Measurements from ENCODE around the gene CCL23.

Gene CCL23

DNA sequence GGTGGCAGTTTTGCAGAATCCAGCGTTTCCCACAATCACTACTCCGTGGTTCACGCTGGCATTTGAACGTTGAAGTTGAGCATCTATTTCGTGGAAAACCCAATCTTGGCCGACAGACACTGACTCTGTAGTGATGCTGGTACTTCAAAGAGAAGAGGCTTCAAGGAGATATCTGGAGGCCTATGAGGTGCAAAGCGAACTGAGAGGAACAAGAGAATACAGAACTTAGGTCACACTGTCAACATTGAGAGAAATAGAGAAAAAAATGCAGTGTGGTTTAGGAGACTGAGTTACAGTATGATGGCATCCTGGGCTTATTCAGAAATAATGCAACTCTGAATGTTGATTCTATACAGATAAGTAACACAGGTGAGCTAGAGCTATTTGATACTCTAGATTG lies 52.5 kb downstream of the CCL23 start:
- no peak for DNase-seq

DNA sequence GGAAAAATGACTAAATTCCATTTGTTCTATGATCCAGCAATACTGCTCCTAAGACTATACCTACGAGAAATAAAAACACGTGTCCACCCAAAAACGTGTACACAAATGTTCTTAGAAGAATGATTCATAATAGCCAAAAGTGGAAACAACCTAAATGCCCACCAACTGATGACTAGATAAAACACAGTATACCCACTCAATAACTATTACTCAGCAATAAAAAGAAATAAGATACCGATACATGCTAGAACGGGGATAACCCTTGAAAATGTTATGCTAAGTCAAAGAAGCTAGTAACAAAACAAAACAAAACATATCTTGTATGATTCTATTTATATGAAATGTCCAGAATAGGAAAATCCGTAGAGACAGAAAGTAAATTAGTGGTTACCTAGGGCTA lies 54.1 kb downstream of the CCL23 start:
- no peak for DNase-seq
